ENCODE measurements around the gene KCNQ1.
"Not testable (repeated sequence)": the region's sequence is repeated elsewhere in the genome, so short reads cannot be mapped to it uniquely, and the experiment has no call there.

The KCNQ1 gene

DNA sequence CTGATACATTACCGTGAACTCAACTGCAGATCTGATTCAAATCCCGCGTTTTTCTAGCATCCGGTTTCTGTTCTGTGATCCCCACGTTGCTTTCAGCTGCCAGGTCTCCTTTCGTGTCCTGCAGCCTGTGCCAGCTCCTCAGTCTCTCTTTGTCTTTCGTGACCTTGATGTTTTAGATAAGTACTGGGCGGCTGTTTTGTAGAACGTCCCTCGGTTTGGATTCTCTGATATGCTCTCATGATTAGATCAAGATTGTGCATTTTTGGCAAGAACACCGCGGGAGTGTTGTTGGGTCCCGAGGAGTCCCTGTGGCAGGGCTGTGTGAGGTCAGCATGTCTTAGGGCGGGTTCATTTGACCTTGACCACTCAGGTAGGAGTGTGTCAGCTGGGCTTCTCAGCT lies 38.6 kb downstream of the KCNQ1 start:
- no peak overlapping the region for H3K4me3 ChIP-seq (ENCODE audit: low read depth, low read length)
- DNase-seq (ENCODE audit: low read depth) = no peak

DNA sequence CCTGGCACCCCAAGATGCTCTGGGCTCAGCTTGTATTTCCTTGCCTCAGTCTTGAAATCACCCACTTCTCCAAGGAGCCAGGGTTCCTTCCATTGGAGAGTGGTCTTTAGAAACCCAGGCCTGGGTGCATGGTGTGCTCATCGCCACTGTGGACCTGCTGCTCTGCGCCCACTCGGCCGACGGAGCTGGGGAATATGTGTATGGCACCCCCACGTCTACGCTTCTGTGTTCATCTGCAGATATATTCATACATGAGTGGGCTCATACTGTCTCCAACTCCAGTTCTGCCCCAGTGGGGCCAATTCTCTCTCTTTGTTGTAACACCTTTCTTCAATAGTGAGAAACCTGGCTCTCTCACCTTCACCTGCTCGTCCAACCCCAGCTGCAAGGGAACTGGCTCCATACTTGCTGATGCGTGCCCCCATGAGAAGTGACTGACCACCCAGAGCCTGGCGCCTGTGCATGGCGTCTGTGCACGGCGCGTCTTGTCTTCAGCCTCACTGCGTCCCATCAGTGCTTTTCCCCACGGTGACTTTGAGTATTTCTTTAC lies 39.8 kb downstream of the KCNQ1 start:
- DNase-seq (ENCODE audit: low read depth) = no peak
- no peak overlapping the region for H3K4me3 ChIP-seq (ENCODE audit: low read depth, low read length)

DNA sequence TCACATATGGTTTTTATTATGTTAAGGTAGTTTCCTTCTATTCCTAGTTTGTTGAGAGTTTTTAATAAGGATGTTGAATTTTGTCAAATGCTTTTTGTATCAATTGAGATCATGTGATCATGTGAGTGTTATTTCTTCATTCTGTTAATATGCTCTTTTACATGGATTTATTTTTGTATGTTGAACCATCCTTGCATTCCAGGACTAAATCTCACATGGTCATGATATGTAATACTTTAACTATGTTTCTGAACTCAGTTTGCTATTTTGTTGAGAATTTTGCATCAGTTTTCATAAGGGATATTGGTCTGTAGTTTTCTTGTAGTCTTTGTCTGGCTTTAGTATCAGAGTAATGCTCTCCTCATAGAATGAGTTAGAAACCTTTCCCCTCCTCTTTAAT lies 43.2 kb downstream of the KCNQ1 start:
- no peak for DNase-seq (ENCODE audit: low read depth)
- H3K4me3 ChIP-seq (ENCODE audit: low read depth, low read length) = no peak overlapping the region

DNA sequence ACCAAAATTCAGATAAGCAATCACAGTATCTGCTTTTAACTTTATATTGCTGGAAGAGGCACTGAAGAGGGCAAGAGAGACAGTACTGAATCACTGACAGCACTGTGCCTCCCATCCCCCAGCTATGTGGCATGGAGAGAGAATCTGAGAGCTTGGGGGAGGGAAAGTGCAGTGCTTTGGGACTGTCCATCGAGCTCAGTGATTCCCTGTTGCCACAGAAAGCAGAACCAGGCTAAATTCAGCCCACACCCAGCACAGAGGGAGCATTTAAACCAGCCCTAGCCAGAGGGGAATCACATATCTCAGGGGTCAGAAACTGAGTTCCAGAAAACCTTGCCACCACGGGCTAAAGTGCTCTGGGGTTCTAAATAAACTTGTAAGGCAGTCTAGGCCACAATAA lies 44.3 kb downstream of the KCNQ1 start:
- H3K4me3 ChIP-seq (ENCODE audit: low read depth, low read length) = no peak overlapping the region
- DNase-seq (ENCODE audit: low read depth) = no peak

DNA sequence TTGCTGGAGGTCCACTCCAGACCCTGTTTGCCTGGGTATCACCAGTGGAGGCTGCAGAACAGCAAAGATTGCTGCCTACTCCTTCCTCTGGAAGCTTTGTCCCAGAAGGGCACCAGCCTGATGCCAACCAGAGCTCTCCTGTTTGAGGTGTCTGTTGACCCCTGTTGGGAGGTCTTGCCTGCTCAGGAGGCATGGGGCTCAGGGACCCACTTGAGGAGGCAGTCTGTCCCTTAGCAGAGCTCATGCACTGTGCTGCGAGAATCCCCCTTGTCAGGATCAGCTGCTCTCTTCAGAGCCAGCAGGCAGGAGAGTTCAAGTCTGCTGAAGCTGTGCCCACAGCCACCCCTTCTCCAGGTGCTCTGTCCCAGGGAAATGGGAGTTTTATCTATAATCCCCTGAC lies 53.1 kb downstream of the KCNQ1 start:
- H3K4me3 ChIP-seq (ENCODE audit: low read depth, low read length); DNase-seq (ENCODE audit: low read depth): not testable (repeated sequence)

DNA sequence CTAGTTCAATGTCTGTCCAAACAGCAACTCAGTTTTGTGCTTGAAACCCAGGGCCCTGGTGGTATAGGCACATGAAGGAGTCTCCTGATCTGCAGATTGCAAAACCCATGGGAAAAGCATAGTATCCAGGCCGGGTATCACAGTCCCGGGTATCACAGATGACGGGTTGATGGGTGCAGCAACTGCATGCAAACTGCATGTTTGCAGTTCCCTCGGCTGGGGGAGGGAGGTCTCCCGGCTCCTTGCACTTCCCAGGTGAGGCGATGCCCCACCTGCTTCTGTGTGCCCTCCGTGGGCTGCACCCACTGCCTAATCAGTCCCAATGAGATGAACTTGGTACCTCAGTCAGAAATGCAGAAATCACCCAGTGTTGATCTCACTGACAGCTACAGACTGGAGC lies 53.9 kb downstream of the KCNQ1 start:
- no peak overlapping the region for H3K4me3 ChIP-seq (ENCODE audit: low read depth, low read length)
- no peak for DNase-seq (ENCODE audit: low read depth)

DNA sequence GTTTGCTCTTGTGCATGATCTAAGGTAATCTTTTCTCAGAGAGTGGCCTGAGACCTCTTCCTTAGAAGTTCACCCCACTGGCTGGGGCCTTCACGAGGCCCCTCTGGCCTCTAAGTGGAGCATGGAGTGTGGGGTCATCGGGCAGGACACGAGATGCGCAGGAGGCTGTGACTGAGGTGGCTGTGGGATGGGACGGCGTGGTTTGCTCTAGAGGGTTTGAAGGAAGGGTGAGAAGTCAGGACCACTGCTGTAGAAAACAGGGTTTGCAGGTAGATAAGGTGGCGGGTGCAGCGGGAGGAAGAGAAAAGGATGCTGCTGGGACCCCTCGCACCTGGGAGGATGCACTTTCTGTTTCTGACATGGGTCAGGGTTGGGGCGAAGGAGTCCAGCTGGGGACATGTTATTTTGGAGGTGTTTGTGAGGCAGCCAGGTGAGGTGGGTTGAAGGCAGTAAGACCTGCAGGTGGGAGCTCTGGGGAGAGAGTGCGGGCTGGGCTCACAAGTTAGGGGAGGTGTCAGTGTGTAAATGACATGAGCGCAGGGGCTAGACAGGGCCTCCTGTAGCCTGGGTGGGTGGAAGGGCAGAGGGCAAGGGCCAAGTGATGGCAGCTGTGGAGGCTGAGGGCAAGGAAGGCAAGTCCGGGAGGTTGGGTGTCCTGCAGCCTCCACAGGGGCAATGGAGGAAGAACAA lies 62.5 kb downstream of the KCNQ1 start:
- no peak for DNase-seq (ENCODE audit: low read depth)

DNA sequence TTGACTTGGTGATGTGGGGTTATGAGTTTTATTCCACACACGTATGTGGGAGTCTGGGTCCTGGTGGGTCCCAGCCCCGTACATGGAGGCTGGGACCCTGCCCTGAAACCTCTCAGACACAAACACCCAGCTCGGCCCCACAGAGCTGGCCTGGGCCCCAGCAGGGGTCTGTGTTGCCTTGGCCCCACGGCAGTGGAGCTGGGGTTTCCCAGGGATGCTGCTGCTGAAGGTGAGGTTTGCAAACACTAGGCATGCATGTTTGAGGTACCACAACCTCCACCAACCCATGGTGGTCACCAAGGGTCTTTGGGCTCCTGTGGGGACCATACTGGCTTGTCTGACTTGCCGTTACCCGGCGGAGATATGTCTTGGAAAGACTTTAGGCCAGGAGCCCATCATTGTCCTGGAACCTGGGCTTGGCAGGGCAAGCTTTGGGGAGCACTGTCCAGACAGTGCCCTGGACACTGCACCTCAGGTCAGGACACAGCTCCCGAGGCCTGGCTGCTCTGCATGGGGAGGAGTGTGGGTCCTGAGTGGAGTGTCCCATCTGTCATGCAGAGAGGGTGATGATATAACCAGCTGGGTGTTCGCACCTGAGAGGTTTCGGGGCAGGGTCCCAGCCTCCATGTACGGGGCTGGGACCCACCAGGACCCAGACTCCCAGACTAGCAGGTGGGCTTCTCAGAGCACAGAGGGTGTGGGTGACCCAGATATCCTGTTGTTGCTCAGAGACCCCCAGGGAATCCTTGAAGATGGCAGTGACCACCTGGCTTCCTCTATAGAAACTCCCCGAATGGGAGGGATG lies 63.3 kb downstream of the KCNQ1 start:
- H3K4me3 ChIP-seq (ENCODE audit: low read depth, low read length) = no peak overlapping the region
- DNase-seq (ENCODE audit: low read depth) = no peak

More for the DNA sequence above, 62.5 kb downstream of the KCNQ1 start:
- H3K4me3 ChIP-seq (ENCODE audit: low read depth, low read length) = no peak overlapping the region

DNA sequence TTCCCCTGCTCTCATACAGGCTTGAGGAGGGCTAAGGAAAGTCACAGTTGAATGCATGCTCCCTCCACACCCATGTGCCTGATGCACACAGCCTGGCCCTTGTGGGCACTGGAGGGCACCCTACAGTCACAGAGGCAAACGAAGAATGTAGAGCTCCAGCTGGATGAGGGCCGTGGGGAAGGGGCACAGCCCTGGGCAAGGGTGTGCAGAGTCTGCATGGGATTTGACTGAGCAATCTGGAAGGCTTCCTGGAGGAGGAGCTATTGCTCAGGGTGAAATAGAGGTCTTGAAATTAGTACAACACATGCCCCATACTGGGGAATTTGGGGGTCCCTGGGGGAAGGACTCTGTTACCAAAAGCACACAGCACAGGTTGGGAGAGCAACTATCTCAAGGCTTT lies 64.0 kb downstream of the KCNQ1 start:
- DNase-seq (ENCODE audit: low read depth) = no peak

DNA sequence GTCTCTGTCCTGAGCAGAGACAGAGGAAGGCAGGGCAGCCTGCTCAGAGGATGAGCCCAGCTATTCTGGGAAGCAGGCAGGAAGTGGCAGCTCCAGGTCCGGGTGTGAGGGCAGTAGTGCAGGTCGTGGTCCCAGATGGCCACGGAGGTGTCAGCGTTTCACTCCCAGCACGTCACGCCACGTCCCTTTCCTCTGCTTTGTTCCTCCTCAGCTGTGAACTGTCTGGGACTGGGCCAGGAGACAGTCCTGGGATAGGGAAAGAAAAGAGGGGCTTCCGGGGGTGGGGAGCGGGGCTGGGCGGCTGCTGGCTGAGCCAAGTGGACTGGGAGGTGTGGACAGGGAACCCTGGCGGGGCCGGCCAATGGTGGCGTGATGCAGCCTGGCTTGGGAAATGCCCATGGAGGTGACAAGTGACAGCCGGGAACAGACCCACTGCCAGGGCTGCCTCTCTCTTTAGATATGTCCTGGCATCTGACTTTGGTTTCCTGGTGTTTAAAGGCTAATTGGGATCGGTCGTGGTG lies 64.7 kb downstream of the KCNQ1 start:
- no peak for DNase-seq (ENCODE audit: low read depth)
- no peak overlapping the region for H3K4me3 ChIP-seq (ENCODE audit: low read depth, low read length)

More for the DNA sequence above, 64.0 kb downstream of the KCNQ1 start:
- H3K4me3 ChIP-seq (ENCODE audit: low read depth, low read length) = no peak overlapping the region

DNA sequence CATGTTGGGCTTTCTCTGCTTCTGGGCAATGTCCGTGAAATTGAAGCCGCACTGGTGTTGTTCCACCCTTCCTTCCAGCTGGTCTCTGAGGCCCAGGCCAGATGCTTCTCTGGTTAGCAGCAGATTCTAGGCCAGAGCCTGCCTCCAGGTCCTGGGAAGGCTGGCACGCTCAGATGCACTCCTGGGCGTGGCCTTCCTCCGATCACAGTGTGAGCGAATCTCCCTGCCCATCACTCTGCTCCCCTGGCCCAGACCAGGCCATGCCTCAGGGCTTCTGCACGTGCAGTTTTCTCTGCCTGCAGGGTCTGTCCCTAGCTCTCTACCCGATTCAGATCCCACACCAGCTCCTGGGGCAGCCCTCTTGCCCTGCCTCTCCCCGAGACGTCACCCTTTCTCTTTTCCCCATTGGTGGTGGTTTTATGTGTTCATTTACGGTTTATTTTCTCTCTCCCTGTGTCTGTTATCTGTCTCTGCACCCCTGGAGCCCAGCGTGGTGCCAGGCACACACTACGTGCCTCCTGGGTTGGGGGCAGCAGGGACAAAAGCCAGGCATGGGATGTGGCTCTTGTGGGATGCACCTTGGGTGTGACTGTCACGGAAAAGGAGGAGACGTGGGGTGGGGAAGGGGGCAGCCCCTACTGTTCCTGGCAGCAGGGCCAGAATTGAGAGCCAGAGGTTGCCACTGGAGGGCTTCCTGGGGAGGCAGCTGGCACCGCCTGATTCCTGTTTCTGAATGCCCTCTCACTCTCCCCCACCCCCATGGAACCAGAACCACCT lies 66.0 kb downstream of the KCNQ1 start:
- no peak for DNase-seq (ENCODE audit: low read depth)
- H3K4me3 ChIP-seq (ENCODE audit: low read depth, low read length) = no peak overlapping the region

DNA sequence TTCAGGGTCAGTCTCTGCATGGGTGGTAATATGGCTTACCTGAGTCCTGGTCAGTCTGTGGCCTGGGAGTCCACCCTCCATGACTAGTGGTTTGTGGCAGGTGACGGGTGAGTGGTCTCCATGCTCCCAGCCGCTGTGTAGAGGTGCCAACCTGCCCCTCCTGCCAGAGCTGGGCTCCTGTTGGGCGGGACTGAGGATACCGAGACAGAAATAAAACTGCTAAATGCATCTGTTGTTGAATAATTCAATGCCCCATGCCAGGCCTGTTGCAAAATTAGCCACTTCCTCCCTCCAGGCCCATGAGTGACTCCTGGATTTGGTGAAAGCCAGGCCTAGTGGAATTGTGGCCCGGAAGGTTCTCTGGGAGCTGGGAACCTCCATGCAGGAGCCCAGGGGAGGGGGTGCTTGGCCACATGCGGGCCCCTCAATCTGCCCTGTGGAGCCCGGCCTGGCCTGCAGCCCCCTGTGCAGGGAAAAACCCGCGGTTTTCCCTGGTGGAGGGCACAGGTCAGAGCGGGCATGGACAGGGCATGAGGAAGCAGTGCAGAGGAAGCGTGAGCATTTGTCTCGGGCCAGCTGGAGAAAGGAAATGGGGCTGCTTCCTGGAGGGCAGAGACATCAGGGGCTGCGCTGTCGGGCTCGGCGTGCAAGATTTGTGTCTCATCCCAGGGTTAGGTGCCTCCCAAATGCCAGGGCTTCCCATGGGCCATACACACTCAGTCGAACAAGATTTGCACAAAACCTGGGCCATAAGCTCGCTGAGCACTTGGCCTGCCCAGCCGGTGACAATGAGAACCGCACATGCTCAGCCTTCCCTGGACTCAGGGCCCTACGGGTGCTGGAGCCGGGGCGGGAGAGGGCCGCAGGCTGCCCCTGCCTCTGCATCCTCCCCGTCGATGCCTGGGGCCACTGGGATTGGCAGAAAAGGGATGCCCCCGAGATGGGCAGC lies 66.9 kb downstream of the KCNQ1 start:
- H3K4me3 ChIP-seq (ENCODE audit: low read depth, low read length) = no peak overlapping the region
- no peak for DNase-seq (ENCODE audit: low read depth)

DNA sequence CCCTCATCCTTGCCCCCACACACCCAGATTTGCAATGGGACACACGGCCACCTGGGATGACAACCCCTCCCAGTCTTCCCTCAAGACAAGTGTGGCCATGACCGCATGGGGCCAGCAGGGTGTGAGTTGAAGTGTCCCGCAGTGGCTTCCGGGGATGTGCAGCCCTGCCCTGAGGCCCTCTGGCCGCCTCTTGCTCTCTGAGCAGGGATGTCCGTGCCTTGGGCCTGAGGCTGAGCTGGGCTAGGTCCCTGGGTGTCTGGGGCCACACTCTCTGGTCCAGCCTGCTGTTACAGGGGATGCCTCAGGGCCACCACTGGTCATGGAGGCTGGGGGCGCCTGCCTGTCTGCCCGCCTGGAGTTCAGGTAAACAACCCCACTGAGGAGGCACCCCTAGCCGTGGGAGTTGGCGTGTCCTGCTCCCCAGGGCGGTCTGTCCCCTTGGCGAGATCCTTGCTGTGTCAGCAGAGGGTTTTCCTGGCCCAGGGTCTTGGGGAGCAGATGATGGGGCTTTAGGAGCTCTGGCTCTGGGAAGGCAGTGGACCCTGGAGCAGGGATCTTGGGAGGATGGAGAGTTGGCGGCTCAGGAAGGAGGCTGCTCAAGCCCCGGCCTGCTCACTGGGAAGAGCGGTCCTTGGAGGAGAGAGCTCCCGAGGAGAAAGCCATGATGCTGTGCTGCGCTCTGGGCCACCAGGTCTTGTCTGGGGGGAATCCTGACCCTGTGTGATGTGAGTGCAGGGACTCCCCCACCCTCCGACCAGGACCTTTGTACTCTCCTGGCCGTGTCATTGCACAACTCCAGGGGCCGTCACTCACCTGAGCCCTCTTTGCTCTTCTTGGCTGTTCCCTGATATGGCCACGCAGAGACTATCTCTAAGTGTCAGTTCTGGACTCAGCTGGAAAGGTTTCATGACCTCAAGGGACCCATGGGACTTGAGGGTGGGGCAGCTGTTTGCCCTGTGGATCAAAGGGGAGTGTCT lies 67.9 kb downstream of the KCNQ1 start:
- H3K4me3 ChIP-seq (ENCODE audit: low read depth, low read length) = no peak overlapping the region
- no peak for DNase-seq (ENCODE audit: low read depth)

DNA sequence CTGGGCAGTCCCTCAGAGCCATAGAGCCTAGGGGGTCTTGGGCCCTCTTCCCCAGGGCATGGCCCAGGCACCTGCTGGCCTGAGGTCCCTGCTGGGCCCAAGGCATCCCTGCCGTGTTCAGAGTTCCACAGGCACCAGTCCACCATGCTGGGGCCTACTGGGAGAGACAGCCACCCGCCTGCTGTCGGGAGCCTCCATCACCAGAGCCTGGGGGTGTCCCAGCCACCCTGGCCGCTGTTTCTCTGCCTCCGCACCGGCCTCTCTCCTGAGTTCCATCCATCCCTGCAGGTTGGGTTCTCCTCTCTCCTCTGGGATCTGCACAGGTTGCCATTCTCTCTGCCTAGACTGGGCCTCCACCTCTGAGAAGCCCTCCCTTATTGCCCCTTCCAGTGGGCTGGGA lies 68.6 kb downstream of the KCNQ1 start:
- DNase-seq (ENCODE audit: low read depth) = no peak

DNA sequence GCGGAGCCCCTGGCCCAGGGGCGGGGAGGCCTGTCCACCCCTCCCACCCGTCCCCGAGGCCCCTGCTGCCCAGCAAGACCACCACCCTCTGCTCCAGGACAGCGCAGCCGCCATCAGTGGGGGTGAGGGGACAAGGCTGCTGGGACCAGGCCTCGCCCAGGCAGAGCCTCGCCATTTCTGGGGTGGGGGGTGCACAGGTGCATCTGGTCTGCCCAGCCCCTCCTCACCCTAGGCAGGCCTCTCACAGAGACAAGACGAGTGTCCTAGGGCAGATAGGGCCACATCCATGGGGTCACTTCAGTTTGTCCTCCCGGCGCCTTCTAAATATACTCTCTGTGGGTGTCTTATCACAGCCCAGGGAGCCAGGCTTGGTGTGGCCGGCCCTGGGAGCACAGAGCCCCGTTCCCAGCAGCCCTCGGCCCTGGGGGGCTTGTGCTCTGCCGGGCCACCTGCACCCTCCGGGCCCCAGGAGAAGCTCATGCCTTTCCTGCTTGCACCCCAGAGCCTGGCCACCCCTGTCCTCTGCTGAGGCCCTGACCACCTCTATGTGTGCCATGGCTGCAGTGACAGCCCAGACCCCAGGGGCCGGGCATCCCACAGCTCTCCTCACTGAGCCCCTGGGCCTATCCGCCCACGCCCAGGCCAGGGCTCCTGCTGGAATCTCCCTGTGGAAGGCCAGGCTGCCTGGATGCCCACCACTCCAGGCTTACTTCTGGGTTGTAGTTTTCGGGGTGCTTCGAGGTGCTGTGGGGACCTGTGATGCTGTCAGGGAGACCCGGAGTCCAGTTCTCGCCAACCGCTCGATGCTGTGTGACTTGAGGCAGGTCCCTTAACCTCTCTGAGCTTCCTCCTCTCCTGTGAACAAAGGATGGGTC lies 70.8 kb downstream of the KCNQ1 start:
- no peak for DNase-seq (ENCODE audit: low read depth)

More for the DNA sequence above, 68.6 kb downstream of the KCNQ1 start:
- no peak overlapping the region for H3K4me3 ChIP-seq (ENCODE audit: low read depth, low read length)

DNA sequence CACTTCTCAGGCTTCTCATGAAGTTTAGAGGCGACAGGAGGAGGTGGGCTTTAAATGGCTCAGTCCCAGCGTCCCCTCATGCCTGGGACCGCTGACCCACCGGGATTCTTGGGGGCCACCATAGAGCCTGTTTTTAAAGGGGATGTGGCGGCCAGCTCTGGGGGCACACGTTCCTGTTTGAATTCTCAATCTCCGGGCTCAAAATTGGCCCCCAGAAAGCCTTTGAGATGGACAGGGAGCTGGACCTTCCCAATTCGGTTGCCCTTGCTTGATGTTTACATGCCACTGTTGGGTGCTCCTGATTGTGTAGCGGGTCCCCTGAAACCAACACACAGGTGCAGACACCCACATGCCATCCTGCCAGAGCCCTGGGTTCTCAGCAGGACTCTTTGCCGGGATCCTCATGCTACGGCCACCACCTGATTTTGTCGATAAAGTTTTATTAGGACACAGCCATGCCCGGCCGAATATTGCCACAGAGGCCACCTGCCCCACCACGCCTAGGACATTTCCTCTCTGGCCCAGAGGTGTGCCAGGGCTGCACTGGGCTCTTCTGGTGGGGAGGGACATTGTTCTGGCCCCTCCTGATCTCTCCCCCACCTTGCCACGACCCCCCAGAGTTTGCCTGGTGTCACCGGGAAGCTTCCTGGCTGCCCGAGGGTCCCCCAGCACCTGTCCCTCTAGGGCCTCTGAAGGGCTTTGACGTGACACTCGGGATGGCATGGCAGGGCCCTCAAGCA lies 71.6 kb downstream of the KCNQ1 start:
- H3K4me3 ChIP-seq (ENCODE audit: low read depth, low read length) = no peak overlapping the region
- DNase-seq (ENCODE audit: low read depth) = no peak

More for the DNA sequence above, 70.8 kb downstream of the KCNQ1 start:
- no peak overlapping the region for H3K4me3 ChIP-seq (ENCODE audit: low read depth, low read length)

Measured in skeletal muscle cell (primary cell).